Measurements from ENCODE around the gene ANO10. TPM values are rescaled to one million over a fixed set of nuclear protein-coding genes. Genes with fewer than 3 reads are reported as not detected.

The ANO10 gene
- total RNA-seq, 4 donors from 2014 or later = 26.7 to 33.9 (median 28.7) TPM

DNA sequence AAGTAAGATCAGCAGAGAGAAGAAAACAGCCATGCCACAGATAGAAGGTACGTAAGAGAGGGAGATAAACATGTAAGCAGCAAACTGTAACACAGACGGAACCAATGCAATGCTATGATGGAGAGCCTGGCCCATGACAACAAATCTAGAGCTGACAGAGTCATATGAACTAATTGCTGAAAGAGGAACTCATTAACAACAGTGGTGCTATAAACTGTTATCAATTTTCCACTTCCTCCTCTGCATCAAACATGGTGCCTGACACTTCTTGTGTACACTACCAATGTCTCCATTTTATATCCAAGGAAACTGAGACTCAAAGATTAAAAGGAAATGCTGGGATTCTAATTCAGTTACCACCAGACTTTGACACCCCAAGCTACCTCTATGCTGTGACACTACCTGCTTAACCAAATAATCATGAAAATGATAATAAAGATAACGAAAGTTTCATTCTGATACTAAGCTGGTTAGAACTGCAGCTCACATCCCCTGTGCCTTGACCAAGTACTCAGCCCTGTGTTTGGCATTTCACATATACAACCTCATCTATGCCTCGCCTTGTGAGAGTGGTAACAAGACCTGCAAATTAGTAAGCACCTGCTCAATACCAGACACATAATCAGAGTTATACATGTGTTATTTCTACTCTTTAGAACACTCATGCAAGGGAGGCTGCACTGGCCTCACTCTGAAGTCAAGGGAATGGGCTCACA lies 79.3 kb downstream of the ANO10 start:
- H3K9me3 ChIP-seq = no peaks in the 10 kb centered on the region
- no peaks in the 10 kb centered on the region for H3K4me1 ChIP-seq
- intact Hi-C loops (cut with DNase I) = loop anchor here (10.0 kb wide), 1 partner anchor 452 kb away; no protein-coding TSS in a partner anchor
- DNase-seq = no peak
- no peaks in the 10 kb centered on the region for H3K27me3 ChIP-seq
- no peak overlapping the region for H3K27ac ChIP-seq
- no peaks in the 10 kb centered on the region for H3K36me3 ChIP-seq
- TF ChIP-seq, protein P1, sequence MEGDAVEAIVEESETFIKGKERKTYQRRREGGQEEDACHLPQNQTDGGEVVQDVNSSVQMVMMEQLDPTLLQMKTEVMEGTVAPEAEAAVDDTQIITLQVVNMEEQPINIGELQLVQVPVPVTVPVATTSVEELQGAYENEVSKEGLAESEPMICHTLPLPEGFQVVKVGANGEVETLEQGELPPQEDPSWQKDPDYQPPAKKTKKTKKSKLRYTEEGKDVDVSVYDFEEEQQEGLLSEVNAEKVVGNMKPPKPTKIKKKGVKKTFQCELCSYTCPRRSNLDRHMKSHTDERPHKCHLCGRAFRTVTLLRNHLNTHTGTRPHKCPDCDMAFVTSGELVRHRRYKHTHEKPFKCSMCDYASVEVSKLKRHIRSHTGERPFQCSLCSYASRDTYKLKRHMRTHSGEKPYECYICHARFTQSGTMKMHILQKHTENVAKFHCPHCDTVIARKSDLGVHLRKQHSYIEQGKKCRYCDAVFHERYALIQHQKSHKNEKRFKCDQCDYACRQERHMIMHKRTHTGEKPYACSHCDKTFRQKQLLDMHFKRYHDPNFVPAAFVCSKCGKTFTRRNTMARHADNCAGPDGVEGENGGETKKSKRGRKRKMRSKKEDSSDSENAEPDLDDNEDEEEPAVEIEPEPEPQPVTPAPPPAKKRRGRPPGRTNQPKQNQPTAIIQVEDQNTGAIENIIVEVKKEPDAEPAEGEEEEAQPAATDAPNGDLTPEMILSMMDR (IDR thresholded peaks at IDR 0.05) = no peak
- no peak for TF ChIP-seq POLR2A (IDR thresholded peaks at IDR 0.05)
- WGBS, 2 donors = 92 to 94% methylated on average over 4 of the region's 4 CpGs
- no peak overlapping the region for H3K4me3 ChIP-seq (replicated peaks in 1 of 3)

DNA sequence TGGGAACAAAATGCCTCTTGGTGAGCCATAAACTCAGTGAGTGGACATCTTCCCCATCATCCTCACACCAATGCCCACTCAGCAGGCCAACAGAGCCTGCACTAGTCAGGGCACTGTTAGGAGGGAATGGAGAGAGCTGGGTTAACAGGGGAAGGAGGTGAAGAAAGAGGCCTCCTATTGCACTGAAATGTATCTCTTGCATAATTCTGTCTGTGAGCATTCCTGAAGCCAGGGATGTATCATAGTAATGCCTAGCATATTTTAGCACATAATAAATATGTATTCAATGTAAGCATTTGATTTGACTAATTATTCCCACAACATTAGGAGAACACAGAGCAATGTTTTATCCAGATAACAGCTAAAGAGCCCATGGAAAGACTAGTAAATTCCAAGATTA lies 81.2 kb downstream of the ANO10 start:
- no peaks in the 10 kb centered on the region for H3K27me3 ChIP-seq
- TF ChIP-seq, protein P1 (IDR thresholded peaks at IDR 0.05) = no peak
- no peaks in the 10 kb centered on the region for H3K9me3 ChIP-seq
- no peaks in the 10 kb centered on the region for H3K36me3 ChIP-seq
- H3K4me3 ChIP-seq (replicated peaks in 1 of 3) = no peak overlapping the region
- H3K4me1 ChIP-seq = no peaks in the 10 kb centered on the region
- H3K27ac ChIP-seq = no peak overlapping the region
- intact Hi-C loops (cut with DNase I) = loop anchor here (10.0 kb wide), 1 partner anchor 454 kb away; no protein-coding TSS in a partner anchor
- no peak for DNase-seq

DNA sequence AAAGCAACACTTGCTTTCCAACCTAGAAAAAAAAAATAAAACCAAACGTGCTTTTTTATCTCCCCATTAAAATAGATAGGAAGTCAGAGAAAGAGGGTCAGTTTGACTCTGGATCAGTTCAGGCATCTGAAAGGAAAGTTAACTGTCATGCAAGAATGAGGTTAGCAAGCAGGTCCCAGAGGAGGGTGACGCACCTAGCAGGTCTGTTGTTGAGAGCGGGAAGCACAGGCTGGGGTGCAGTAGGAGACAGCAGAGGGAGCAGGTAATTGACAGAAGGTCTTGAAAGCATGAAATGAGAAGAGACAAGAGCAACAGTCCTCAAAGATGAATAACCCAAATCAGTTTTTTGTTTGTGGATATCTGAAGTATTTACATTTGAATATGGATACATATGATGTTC lies 82.5 kb downstream of the ANO10 start:
- Histone ChIP-seq H3K4me3 (replicated peaks in 1 of 3) (no peak overlapping the region), H3K4me1 (no peaks in the 10 kb centered on the region), H3K27ac (no peak overlapping the region), H3K27me3 (no peaks in the 10 kb centered on the region), H3K9me3 (no peaks in the 10 kb centered on the region), H3K36me3 (no peaks in the 10 kb centered on the region)
- intact Hi-C loops (cut with DNase I) = no loop called here
- no peak for DNase-seq
- 65 to 67% methylated on average over 3 of the region's 3 CpGs for WGBS, 2 donors
- TF ChIP-seq, protein P1 (IDR thresholded peaks at IDR 0.05) = no peak
- TF ChIP-seq POLR2A (IDR thresholded peaks at IDR 0.05) = no peak

DNA sequence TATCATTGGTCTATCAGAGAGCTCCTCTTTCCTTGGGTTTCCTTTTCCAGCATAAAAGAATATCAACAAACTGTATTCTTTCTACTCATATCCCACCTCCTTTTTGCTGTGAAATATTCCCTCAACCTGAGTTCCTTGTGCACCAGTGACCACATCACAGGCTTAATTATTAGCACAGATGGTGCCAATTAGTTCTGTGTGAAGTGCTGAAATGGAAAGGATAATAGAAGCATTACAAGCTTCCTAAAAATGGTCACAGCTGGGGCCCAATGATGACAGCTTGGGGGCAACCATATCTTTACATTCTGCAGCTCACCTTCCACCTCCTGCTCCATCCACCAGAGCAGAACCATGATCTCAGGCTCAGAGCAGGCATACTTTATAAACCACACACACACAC lies 84.6 kb downstream of the ANO10 start:
- intact Hi-C loops (cut with DNase I) = no loop called here
- Histone ChIP-seq H3K36me3 (no peaks in the 10 kb centered on the region), H3K27me3 (no peaks in the 10 kb centered on the region), H3K4me1 (no peaks in the 10 kb centered on the region), H3K4me3 (replicated peaks in 1 of 3) (no peak overlapping the region), H3K27ac (no peak overlapping the region), H3K9me3 (no peaks in the 10 kb centered on the region)
- TF ChIP-seq, protein P1 (IDR thresholded peaks at IDR 0.05) = no peak
- no peak for TF ChIP-seq POLR2A (IDR thresholded peaks at IDR 0.05)
- DNase-seq = no peak

DNA sequence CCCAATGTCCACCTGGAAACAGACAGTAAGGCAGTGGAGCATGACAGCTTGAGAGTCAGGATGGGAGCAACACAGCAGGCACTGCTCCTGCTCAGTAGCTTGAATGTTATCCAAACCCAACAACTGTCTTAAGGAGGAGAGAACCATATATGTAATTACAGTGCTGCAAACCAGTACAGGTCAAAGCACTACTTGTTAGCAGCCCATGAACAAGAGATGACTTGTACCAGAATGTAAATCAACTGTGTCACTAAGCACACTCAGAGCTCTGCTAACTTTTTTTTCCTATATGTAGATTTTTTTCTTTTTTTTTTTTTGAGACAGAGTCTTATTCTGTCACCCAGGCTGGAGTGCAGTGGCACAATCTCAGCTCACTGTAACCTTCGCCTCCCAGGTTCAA lies 87.1 kb downstream of the ANO10 start:
- 90 to 100% methylated on average over 1 of the region's 1 CpG for WGBS, 2 donors
- no peaks in the 10 kb centered on the region for H3K36me3 ChIP-seq
- no peak overlapping the region for H3K4me3 ChIP-seq (replicated peaks in 1 of 3)
- no peaks in the 10 kb centered on the region for H3K27me3 ChIP-seq
- DNase-seq = peak in 1 of 2 donors; percentile 6
- H3K9me3 ChIP-seq = no peaks in the 10 kb centered on the region
- intact Hi-C loops (cut with DNase I) = no loop called here
- no peak overlapping the region for H3K27ac ChIP-seq
- no peaks in the 10 kb centered on the region for H3K4me1 ChIP-seq
- TF ChIP-seq, protein P1 (IDR thresholded peaks at IDR 0.05) = no peak
- no peak for TF ChIP-seq POLR2A (IDR thresholded peaks at IDR 0.05)

Data from thyroid gland (tissue), 4 donors.